Vagina (tissue), 2 donors: Measurements from ENCODE around the gene SH3GL3. TPM values are rescaled to one million over a fixed set of nuclear protein-coding genes. Genes with fewer than 3 reads are reported as not detected.

Experiments
- DNase-seq, 2 donors: peaks; one replicate each; pipeline ENCODE4 v3.0.0-alpha.2; 2017; ENCODE audit errors: extremely low spot score in 2 of 2
- H3K27ac ChIP-seq: fragments of 200-600 bp; sonication (generic); one replicate; pipeline ENCODE4 v1.5.1; 2019
- H3K27me3 ChIP-seq: fragments of 200-600 bp; sonication (generic); one replicate; pipeline ENCODE4 v1.5.1; 2019
- H3K36me3 ChIP-seq, 2 donors: fragments of 200-600 bp; sonication (generic); one replicate each; pipeline ENCODE4 v1.5.1; 2017 to 2019
- H3K4me1 ChIP-seq: fragments of 200-600 bp; sonication (generic); one replicate; pipeline ENCODE4 v1.5.1; 2019
- H3K4me3 ChIP-seq, 2 donors: fragments of 200-600 bp; sonication (generic); 1 replicate in 1 of 2; 2 replicates in 1 of 2; pipeline ENCODE4 v1.5.1; 2016 to 2019
- H3K9me3 ChIP-seq: fragments of 200-600 bp; sonication (generic); one replicate; pipeline ENCODE4 v1.5.1; 2019
- POLR2A ChIP-seq, 2 donors: fragments of 450-650 bp; IDR thresholded peaks; one replicate each; pipeline ENCODE4 v1.6.1; 2017; ENCODE audit warnings: antibody characterized with exemption in 2 of 2, mild to moderate bottlenecking in 2 of 2, moderate library complexity in 2 of 2
- POLR2AphosphoS5 ChIP-seq, 2 donors: sonication (generic); formaldehyde crosslinking; IDR thresholded peaks; one replicate each; pipeline ENCODE4 v1.9.0; 2017; ENCODE audit warnings: antibody characterized with exemption in 2 of 2, mild to moderate bottlenecking in 2 of 2, low read depth in 1 of 2; ENCODE audit not compliant: insufficient read depth in 1 of 2
- intact Hi-C: fragments of 100-400 bp; cut with DNase I; formaldehyde crosslinking; loops from one replicate; pipeline ENCODE4 v1.15.1; 2023
- total RNA-seq: library from RNA; depleted of rRNA; stranded (reverse); fragments of >200 nt; gene quantifications from one replicate; pipeline ENCODE4 v1.2.3, GENCODE V29; 2016
- TF ChIP-seq, protein P1 (sequence below), 3 experiments: fragments of 450-650 bp in 2 of 3; fragments of 200-600 bp in 1 of 3; sonication (generic) in 1 of 3; IDR thresholded peaks; one replicate each; pipeline ENCODE4 v1.5.1; 2017 to 2019; ENCODE audit warnings: antibody characterized with exemption in 3 of 3, mild to moderate bottlenecking in 2 of 3, moderate library complexity in 2 of 3

SH3GL3 gene
- total RNA-seq, 1 donor from 2014 or later, result 3.9 TPM

DNA sequence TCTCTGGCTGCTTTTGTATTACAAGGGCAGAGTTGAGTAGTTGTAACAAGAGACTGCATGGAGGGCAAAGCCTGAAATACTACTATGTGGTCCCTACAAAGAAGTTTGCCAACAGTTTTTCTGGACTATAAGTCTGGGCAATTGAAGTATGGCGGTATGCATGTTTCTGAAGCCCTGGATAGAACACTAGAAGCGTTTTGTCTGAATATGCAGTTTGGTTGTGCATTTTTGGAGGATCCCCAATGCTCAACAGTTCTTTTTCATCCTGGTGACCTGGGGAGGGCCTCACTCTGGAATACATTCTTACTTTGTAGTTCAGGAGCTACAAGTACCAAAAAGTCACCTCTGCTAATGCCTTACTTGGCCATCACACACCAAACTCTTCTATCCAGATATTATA is 29.6 kb downstream of the SH3GL3 start:
- no peaks in the 10 kb centered on the region for H3K27me3 ChIP-seq
- TF ChIP-seq, protein P1, sequence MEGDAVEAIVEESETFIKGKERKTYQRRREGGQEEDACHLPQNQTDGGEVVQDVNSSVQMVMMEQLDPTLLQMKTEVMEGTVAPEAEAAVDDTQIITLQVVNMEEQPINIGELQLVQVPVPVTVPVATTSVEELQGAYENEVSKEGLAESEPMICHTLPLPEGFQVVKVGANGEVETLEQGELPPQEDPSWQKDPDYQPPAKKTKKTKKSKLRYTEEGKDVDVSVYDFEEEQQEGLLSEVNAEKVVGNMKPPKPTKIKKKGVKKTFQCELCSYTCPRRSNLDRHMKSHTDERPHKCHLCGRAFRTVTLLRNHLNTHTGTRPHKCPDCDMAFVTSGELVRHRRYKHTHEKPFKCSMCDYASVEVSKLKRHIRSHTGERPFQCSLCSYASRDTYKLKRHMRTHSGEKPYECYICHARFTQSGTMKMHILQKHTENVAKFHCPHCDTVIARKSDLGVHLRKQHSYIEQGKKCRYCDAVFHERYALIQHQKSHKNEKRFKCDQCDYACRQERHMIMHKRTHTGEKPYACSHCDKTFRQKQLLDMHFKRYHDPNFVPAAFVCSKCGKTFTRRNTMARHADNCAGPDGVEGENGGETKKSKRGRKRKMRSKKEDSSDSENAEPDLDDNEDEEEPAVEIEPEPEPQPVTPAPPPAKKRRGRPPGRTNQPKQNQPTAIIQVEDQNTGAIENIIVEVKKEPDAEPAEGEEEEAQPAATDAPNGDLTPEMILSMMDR (IDR thresholded peaks at IDR 0.05), result no peak
- TF ChIP-seq POLR2A (IDR thresholded peaks at IDR 0.05) (no peak), POLR2AphosphoS5 (IDR thresholded peaks at IDR 0.05; ENCODE audit: insufficient read depth in 1 of 2, low read depth in 1 of 2) (no peak)
- H3K9me3 ChIP-seq, result no peaks in the 10 kb centered on the region
- no peak for DNase-seq
- intact Hi-C loops, result no loop called here
- no peaks in the 10 kb centered on the region for H3K4me1 ChIP-seq
- H3K4me3 ChIP-seq, result no peak overlapping the region
- no peaks in the 10 kb centered on the region for H3K36me3 ChIP-seq
- no peak overlapping the region for H3K27ac ChIP-seq

DNA sequence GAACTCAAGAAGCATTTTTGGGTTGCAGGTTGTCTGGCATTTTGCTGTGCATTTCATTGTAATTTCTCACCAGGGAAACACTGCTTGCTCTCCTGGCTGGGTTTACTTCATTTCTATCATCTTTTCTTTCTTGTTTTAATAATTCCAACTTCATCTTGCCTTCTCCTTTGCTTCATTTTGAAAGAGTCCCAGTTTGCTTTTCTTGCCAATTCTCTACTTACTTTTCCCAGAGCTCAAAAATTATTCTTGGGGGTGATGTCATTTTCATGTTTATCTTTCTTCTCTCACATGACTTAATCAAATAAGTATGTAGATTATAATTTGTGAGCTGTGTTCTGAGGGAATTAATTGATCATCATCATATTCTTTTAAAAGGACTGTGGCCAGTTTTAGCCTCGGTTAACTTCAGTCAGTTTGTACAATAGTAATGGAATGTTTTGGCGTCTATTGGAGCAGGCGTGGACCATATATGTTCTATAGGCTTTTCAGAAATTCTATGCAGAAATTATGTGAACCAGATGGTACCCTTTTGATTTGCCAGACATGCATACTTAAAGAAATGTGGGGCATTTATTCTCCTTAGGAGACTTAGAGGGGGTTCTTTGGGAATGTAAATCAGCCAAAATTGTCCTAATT is 30.1 kb downstream of the SH3GL3 start:
- DNase-seq, result no peak
- Histone ChIP-seq H3K9me3 (no peaks in the 10 kb centered on the region), H3K27me3 (no peaks in the 10 kb centered on the region), H3K4me1 (no peaks in the 10 kb centered on the region), H3K27ac (no peak overlapping the region), H3K4me3 (no peak overlapping the region), H3K36me3 (no peaks in the 10 kb centered on the region)
- TF ChIP-seq POLR2AphosphoS5 (IDR thresholded peaks at IDR 0.05; ENCODE audit: insufficient read depth in 1 of 2, low read depth in 1 of 2), result no peak
- TF ChIP-seq, protein P1 (IDR thresholded peaks at IDR 0.05), result no peak
- TF ChIP-seq POLR2A (IDR thresholded peaks at IDR 0.05), result no peak
- intact Hi-C loops, result no loop called here

DNA sequence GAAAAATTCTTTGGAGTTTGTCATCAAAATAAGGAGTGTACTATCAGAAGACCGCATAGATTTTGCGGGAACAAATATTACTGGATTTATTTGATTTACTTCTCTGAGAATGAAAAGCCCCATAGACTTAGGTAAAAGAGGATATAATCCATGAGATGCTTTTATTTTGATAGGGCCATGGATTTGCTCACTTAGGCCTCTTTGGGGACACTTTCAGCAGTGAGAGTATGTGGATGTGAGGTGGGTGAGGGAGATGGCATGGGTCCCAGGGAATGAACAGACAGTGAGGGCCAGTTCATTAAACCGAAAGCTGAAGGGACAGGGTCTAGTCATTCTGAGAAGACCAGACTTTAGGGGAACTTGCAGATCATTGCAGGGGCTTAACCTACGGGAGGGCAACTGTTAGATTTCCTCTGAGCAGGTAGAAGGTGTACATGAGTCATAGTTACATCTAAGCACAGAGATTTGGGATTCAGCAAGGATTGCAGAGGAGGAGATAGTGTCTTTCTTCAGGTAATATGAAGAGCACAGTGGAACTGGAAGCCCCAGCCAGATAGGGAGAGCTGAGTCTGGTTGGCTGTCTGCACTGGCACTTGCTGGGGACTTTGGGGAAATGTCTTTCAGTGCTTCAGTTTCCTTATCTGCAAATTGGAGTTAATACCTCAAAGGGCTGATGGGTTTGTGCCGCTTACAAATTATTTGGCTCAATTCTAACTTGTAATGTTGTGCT is 30.8 kb downstream of the SH3GL3 start:
- H3K36me3 ChIP-seq, result no peaks in the 10 kb centered on the region
- H3K27ac ChIP-seq, result no peak overlapping the region
- no peaks in the 10 kb centered on the region for H3K27me3 ChIP-seq
- no peak for DNase-seq
- TF ChIP-seq POLR2AphosphoS5 (IDR thresholded peaks at IDR 0.05; ENCODE audit: insufficient read depth in 1 of 2, low read depth in 1 of 2) (no peak), POLR2A (IDR thresholded peaks at IDR 0.05) (no peak)
- TF ChIP-seq, protein P1 (IDR thresholded peaks at IDR 0.05), result no peak
- intact Hi-C loops, result no loop called here
- H3K4me1 ChIP-seq, result no peaks in the 10 kb centered on the region
- no peaks in the 10 kb centered on the region for H3K9me3 ChIP-seq
- no peak overlapping the region for H3K4me3 ChIP-seq

DNA sequence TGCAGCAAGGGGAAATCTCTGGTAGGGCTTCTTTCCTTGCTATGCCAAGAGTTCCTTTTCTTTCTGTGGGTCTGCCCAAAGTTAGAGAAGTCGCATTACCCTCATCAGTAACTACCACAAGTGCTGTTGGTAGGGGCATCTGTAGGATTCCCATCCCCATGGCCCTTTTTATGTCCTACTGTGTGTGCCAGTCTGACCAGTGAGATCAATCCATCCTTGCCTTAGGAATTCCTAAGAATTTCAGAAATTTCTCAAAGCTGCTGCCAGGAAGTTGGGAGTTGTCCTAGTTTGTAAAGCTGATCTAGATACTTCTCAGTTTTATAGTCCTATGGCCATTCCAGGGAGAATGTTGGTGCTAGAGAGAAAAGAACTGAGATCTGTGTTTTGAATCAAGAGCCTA is 36.5 kb downstream of the SH3GL3 start:
- intact Hi-C loops, result loop anchor here (2.0 kb wide), 1 partner anchor 37 kb away; no protein-coding TSS in a partner anchor
- TF ChIP-seq POLR2A (IDR thresholded peaks at IDR 0.05) (no peak), POLR2AphosphoS5 (IDR thresholded peaks at IDR 0.05; ENCODE audit: insufficient read depth in 1 of 2, low read depth in 1 of 2) (no peak)
- TF ChIP-seq, protein P1 (IDR thresholded peaks at IDR 0.05), result no peak

DNA sequence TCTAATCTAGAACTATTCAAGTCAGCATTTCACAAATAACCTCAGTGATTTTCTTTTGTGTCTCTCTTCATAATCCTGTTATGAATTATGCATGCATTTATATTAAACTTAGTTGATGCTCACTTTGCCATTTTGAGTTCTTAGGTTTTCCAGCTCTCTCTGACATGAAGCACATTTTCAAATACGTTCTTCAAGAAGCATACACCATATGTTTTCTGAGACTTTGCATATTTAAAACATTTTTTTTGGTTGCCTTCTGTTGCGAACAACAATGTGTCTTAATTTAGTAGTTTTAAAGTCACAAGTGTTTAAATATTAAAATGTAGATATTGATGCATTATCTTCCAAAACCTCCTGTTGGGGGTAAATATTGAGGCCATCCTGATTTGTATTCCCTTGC is 37.5 kb downstream of the SH3GL3 start:
- H3K4me3 ChIP-seq, result no peak overlapping the region
- H3K36me3 ChIP-seq, result no peaks in the 10 kb centered on the region
- no peak overlapping the region for H3K27ac ChIP-seq
- TF ChIP-seq POLR2A (IDR thresholded peaks at IDR 0.05) (no peak), POLR2AphosphoS5 (IDR thresholded peaks at IDR 0.05; ENCODE audit: insufficient read depth in 1 of 2, low read depth in 1 of 2) (no peak)
- TF ChIP-seq, protein P1 (IDR thresholded peaks at IDR 0.05), result no peak
- DNase-seq, result no peak
- no peaks in the 10 kb centered on the region for H3K9me3 ChIP-seq
- intact Hi-C loops, result loop anchor here (2.0 kb wide), 1 partner anchor 36 kb away; no protein-coding TSS in a partner anchor
- H3K4me1 ChIP-seq, result no peaks in the 10 kb centered on the region
- no peaks in the 10 kb centered on the region for H3K27me3 ChIP-seq

More for the DNA sequence above, 36.5 kb downstream of the SH3GL3 start:
- Histone ChIP-seq H3K27ac (no peak overlapping the region), H3K4me1 (no peaks in the 10 kb centered on the region), H3K36me3 (no peaks in the 10 kb centered on the region), H3K9me3 (no peaks in the 10 kb centered on the region), H3K27me3 (no peaks in the 10 kb centered on the region), H3K4me3 (no peak overlapping the region)
- no peak for DNase-seq
